B cell (primary cell): ENCODE results near the gene METRNL. TPM values are rescaled to one million over a fixed set of nuclear protein-coding genes. Genes with fewer than 3 reads are reported as not detected.

Experiments
- ATAC-seq: fragments of 200-7000 bp; cut with Tn5 transposase; one replicate; pipeline ENCODE4 v1.10.0; 2021; ENCODE audit warnings: low read depth, mild to moderate bottlenecking, moderate number of reproducible peaks, moderate library complexity
- CTCF ChIA-PET: fragments of 350-600 bp; sonication (Branson Sonifier 250); formaldehyde crosslinking; loops from one replicate; lab custom pipeline; 2021; ENCODE audit warnings: antibody characterized with exemption, inconsistent platforms; lab: Charles Lee
- POLR2A ChIA-PET: fragments of 350-600 bp; sonication (Branson Sonifier 250); formaldehyde crosslinking; loops from one replicate; lab custom pipeline; 2021; ENCODE audit warnings: antibody characterized with exemption; lab: Charles Lee
- DNase-seq: peaks from one replicate; pipeline ENCODE4 v3.0.0; 2013
- H2AFZ ChIP-seq: 2 replicates; pipeline ENCODE4 v1.6.1; 2012; ENCODE audit warnings: mild to moderate bottlenecking, low read depth, low read length; ENCODE audit not compliant: insufficient read depth, poor library complexity, severe bottlenecking
- H3K27ac ChIP-seq, 2 donors: 1 replicate in 1 of 2; 2 replicates in 1 of 2; pipeline ENCODE4 v1.5.1; 2012 to 2013; ENCODE audit warnings: low read length in 2 of 2, mild to moderate bottlenecking in 2 of 2, moderate library complexity in 1 of 2
- H3K27me3 ChIP-seq, 4 experiments: fragments of 200-600 bp in 1 of 4; sonication (generic) in 1 of 4; replicated peaks in 1 of 4; 1 replicate in 2 of 4; 2 replicates in 2 of 4; pipeline versions ENCODE4 v1.6.1 to v1.7.0; 2013 to 2016; ENCODE audit warnings: low read length in 3 of 4, mild to moderate bottlenecking in 2 of 4, mixed read lengths in 1 of 4, moderate library complexity in 1 of 4; ENCODE audit not compliant: insufficient read depth in 4 of 4, control insufficient read depth in 3 of 4; ENCODE audit errors: control extremely low read depth in 1 of 4
- H3K36me3 ChIP-seq, 2 experiments: replicated peaks in 1 of 2; 1 replicate in 1 of 2; 2 replicates in 1 of 2; pipeline versions ENCODE4 v1.6.1 to v1.7.1; 2013; ENCODE audit warnings: low read length in 1 of 2; ENCODE audit not compliant: insufficient read depth in 2 of 2, control insufficient read depth in 1 of 2; ENCODE audit errors: control extremely low read depth in 1 of 2, extremely low read depth in 1 of 2
- H3K4me1 ChIP-seq, 2 donors: fragments of 200-600 bp in 1 of 2; sonication (generic) in 1 of 2; 1 replicate in 1 of 2; 2 replicates in 1 of 2; pipeline versions ENCODE4 v1.5.1 to v1.6.1; 2013 to 2017; ENCODE audit warnings: low read length in 2 of 2; ENCODE audit not compliant: control insufficient read depth in 2 of 2, insufficient read depth in 2 of 2
- H3K4me2 ChIP-seq: replicated peaks from 2 replicates; pipeline ENCODE3; 2012; ENCODE audit warnings: mild to moderate bottlenecking, low read depth, low read length; ENCODE audit not compliant: poor library complexity, severe bottlenecking
- H3K4me3 ChIP-seq, 5 experiments: fragments of 200-600 bp in 1 of 5; sonication (generic) in 1 of 5; 1 replicate in 3 of 5; 2 replicates in 2 of 5; pipeline versions ENCODE4 v1.5.1 to v1.7.0; 2011 to 2016; ENCODE audit warnings: low read length in 4 of 5, mild to moderate bottlenecking in 4 of 5, low read depth in 2 of 5, control low read depth in 1 of 5, moderate library complexity in 1 of 5; ENCODE audit not compliant: insufficient read depth in 1 of 5; ENCODE audit errors: control extremely low read depth in 1 of 5, extremely low read depth in 1 of 5
- H3K79me2 ChIP-seq: fragments of 200-600 bp; sonication (generic); one replicate; pipeline ENCODE4 v1.6.0; 2016; ENCODE audit warnings: low read length; ENCODE audit not compliant: control insufficient read depth, insufficient read depth
- H3K9ac ChIP-seq: fragments of 200-600 bp; sonication (generic); 2 replicates; pipeline ENCODE4 v1.6.1; 2017; ENCODE audit warnings: mild to moderate bottlenecking, low read length, moderate library complexity
- H3K9me3 ChIP-seq, 3 donors: one replicate each; pipeline versions ENCODE4 v1.6.1 to v1.7.1; 2013; ENCODE audit warnings: low read length in 2 of 3; ENCODE audit not compliant: control insufficient read depth in 2 of 3, insufficient read depth in 1 of 3; ENCODE audit errors: control extremely low read depth in 1 of 3
- H4K20me1 ChIP-seq: 2 replicates; pipeline ENCODE4 v1.6.0; 2012; ENCODE audit warnings: mild to moderate bottlenecking, low read length; ENCODE audit not compliant: insufficient read depth, control insufficient read depth, poor library complexity, severe bottlenecking
- H3K27ac Mint-ChIP-seq: one replicate; pipeline ENCODE4 v1.8.0; 2021; ENCODE audit warnings: mixed read lengths
- H3K27me3 Mint-ChIP-seq: one replicate; pipeline ENCODE4 v1.8.0; 2021; ENCODE audit warnings: mixed read lengths
- H3K4me1 Mint-ChIP-seq: one replicate; pipeline ENCODE4 v1.8.0; 2021; ENCODE audit warnings: mixed read lengths
- H3K4me3 Mint-ChIP-seq: one replicate; pipeline ENCODE4 v1.8.0; 2021; ENCODE audit warnings: mixed read lengths
- H3K9me3 Mint-ChIP-seq: one replicate; pipeline ENCODE4 v1.8.0; 2022; ENCODE audit warnings: mixed read lengths; ENCODE audit not compliant: insufficient read depth
- CTCF ChIP-seq: fragments of 200-600 bp; IDR thresholded peaks from one replicate; pipeline ENCODE4 v1.8.0; 2022; ENCODE audit warnings: antibody characterized with exemption, mild to moderate bottlenecking
- EZH2 ChIP-seq: IDR thresholded peaks from 2 replicates; pipeline ENCODE4 v1.6.1; 2012; ENCODE audit warnings: borderline replicate concordance, low read depth, mild to moderate bottlenecking, moderate library complexity, low read length; ENCODE audit not compliant: insufficient read depth, poor library complexity, severe bottlenecking
- WGBS: methylation state at CpG from one replicate; pipeline ENCODE4 v1.1.5; 2013; ENCODE audit warnings: missing lambda C conversion rate; ENCODE audit not compliant: insufficient coverage; 5-methylcytosine and 5-hydroxymethylcytosine counted together
- intact Hi-C: fragments of 100-400 bp; cut with micrococcal nuclease; formaldehyde crosslinking; loops from one replicate; pipeline ENCODE4 v1.10.0; 2022
- polyA plus RNA-seq: library from polyadenylated mRNA; depleted of rRNA; stranded (reverse); fragments of >200 nt; gene quantifications from 2 replicates; pipeline ENCODE4 v1.2.3, GENCODE V29; 2012
- total RNA-seq, 2 donors: library from RNA; stranded (reverse); fragments of 120-200 nt in 1 of 2; gene quantifications; 1 replicate in 1 of 2; 2 replicates in 1 of 2; pipeline versions ENCODE4 v1.2.3 to v1.2.4, GENCODE V29; 2013 to 2022

Gene METRNL
- total and polyA plus RNA-seq, 2 donors (not counting 1 experiment from before 2014, with no cell fraction given): 11.8 to 18.4 TPM

- no peaks in the 10 kb centered on the region for H3K4me1 ChIP-seq
- TF ChIP-seq EZH2 (no peak), CTCF (no peak)
- peaks cover 0 to 5% (median 0%) of the 10 kb centered on the region in 3 donors for H3K9me3 ChIP-seq
- no peak overlapping the region for H3K27ac Mint-ChIP-seq
- intact Hi-C loops: no loop called here
- no peak overlapping the region for H3K27ac ChIP-seq
- POLR2A ChIA-PET: no interaction called here
- H3K27me3 Mint-ChIP-seq: peaks cover 26% of the 10 kb centered on the region
- no peaks in the 10 kb centered on the region for H3K36me3 ChIP-seq
- CTCF ChIA-PET: no interaction called here
- WGBS: 95% methylated on average over 25 of the region's 25 CpGs
- no peak overlapping the region for H3K4me3 ChIP-seq
- no peaks in the 10 kb centered on the region for H3K4me1 Mint-ChIP-seq
- no peak overlapping the region for H3K9ac ChIP-seq
- no peak overlapping the region for H3K4me2 ChIP-seq
- no peak overlapping the region for H3K4me3 Mint-ChIP-seq
- no peak overlapping the region for H2AFZ ChIP-seq
- DNase-seq: no peak
- H4K20me1 ChIP-seq: no peaks in the 10 kb centered on the region
- H3K27me3 ChIP-seq: peaks cover 0 to 22% (median 0%) of the 10 kb centered on the region in 4 experiments
- H3K9me3 Mint-ChIP-seq: no peaks in the 10 kb centered on the region
- ATAC-seq: no peak
- H3K79me2 ChIP-seq: no peaks in the 10 kb centered on the region
Measured at GRCh38 chr17:83108709-83109108, 29.3 kb downstream of the METRNL start.

- ChIA-PET POLR2A (no interaction called here), CTCF (no interaction called here)
- H3K27ac ChIP-seq: no peak overlapping the region
- no peak overlapping the region for H3K4me2 ChIP-seq
- DNase-seq (no peak), ATAC-seq (no peak)
- H3K9me3 Mint-ChIP-seq: no peaks in the 10 kb centered on the region
- WGBS: 77% methylated on average over 11 of the region's 11 CpGs
- no peaks in the 10 kb centered on the region for H3K36me3 ChIP-seq
- H3K4me3 Mint-ChIP-seq: no peak overlapping the region
- no peaks in the 10 kb centered on the region for H4K20me1 ChIP-seq
- no peaks in the 10 kb centered on the region for H3K4me1 Mint-ChIP-seq
- H3K27me3 Mint-ChIP-seq: peaks cover 26% of the 10 kb centered on the region
- H3K27ac Mint-ChIP-seq: no peak overlapping the region
- H3K27me3 ChIP-seq: peaks cover 0 to 19% (median 0%) of the 10 kb centered on the region in 4 experiments
- no peak overlapping the region for H3K9ac ChIP-seq
- peaks cover 0 to 5% (median 0%) of the 10 kb centered on the region in 3 donors for H3K9me3 ChIP-seq
- no peaks in the 10 kb centered on the region for H3K4me1 ChIP-seq
- TF ChIP-seq CTCF (no peak), EZH2 (no peak)
- H3K79me2 ChIP-seq: no peaks in the 10 kb centered on the region
- no peak overlapping the region for H2AFZ ChIP-seq
- H3K4me3 ChIP-seq: no peak overlapping the region
- intact Hi-C loops: no loop called here
Measured at GRCh38 chr17:83109386-83109785, 30.0 kb downstream of the METRNL start.
